ENCODE data around the gene PTPRS.

Gene PTPRS

DNA sequence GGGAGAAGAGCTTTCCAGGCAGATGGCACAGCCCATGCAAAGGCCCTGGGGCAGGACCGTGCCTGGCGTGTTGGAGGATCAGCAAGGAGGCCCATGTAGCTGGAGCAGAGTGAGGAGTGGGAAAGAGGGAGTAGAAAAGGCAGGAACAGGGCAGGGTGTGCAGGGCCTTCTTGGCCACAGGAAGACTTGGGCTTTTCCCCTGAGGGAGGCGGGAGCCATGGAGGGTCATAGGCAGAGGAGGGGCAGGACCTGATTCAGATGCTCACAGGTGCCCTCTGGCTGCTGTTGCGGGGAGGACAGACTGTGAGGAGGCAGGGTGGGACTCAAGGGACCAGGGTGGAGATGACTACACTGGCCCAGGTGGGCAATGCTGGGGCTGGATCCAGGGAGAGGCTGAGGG is 13.8 kb upstream of the PTPRS start:
- DNase-seq (ENCODE audit: low spot score), result no peak

- DNase-seq (ENCODE audit: low spot score), result no peak
Observed at GRCh38 chr19:5352229-5352763, 11.7 kb upstream of the PTPRS start.

DNA sequence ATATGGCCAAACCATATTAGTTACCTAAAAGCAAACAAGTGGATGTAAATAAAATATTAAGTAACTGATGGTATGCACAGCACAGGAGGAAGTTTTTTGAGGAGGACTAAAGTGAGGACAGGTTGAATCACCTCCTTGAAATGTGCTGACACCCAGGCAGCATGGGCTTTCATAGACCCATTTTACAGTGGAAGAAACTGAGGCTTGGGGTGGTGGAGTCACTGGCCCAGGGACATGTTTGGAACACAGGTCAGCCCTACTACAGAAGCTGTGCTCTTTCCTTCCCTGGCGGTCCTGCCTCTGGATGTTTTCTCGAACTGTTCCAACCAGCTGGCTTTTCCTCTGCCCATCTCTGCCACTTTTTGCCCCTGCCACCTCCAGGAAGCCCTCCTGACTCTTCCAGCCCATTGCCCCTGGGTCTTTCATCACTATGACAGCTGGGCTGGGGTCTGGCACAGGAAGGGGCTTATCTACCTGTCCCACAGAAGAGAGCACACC is 11.2 kb upstream of the PTPRS start:
- DNase-seq (ENCODE audit: low spot score), result no peak

- DNase-seq (ENCODE audit: low spot score), result no peak
Observed at GRCh38 chr19:5349041-5349440, 8.4 kb upstream of the PTPRS start.

DNA sequence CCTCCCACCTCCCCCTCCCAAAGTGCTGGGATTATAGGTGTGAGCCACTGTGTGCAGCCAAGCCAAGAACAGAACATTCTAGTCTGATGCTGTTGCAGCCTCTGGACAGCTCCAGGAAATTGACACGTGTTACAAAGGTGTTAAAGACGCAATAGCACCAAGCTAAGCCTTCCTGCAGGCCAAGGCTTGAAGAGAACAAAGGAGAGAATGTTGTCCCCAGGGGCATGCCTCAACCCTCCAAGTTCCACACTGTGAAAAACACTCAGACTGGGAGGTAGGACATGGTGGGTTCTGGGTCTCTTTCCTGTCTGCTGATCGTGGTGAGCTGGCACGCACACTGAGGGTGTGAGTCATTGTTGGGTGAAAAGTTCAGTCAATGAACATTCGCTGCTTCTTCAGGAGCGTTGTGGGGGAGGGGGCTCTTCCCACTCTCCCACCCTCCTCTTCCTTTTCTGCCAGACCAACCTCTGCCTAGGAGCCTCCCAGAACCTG is 5.3 kb upstream of the PTPRS start:
- DNase-seq (ENCODE audit: low spot score), result no peak

DNA sequence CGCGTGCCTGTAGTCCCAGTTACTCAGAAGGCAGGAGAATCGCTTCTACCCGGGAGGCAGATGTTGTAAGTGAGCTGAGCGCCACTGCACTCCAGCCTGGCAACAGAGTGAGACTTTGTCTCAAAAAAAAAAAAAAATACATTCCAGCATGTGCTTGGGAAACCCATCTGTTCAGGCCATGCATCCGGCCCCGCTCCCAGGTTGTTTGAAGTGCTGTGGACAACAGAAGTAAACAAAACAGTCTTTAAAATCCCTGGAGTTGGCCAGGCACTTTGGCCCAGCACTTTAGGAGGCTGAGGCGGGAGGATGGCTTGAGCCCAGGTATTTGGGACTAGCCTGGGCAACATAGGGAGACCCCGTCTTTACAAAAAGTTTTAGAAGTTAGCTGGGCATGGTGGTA is 3.2 kb upstream of the PTPRS start:
- no peak for DNase-seq (ENCODE audit: low spot score)

GRCh38 chr19:5342573-5343201 is 2.1 kb upstream of the PTPRS start:
- no peak for DNase-seq (ENCODE audit: low spot score)

DNA sequence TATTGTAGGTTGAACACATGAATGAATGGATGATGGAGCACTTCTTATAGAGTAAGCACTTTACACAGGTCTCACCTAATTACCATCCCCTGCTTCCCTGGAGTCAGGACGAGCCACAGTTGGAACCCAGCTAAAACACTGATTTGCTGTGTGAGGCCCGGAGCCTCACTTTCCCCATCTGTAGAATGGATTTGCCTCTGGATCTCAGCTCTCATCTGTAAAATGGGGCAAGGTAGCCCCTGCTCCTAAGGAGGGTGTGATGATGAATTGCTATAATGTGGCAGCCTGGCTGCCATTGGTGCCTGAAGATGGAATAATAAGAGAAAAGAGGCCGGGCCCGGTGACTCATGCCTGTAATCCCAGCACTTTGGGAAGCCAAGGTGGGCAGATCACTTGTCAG is 1.4 kb upstream of the PTPRS start:
- DNase-seq (ENCODE audit: low spot score), result no peak

DNA sequence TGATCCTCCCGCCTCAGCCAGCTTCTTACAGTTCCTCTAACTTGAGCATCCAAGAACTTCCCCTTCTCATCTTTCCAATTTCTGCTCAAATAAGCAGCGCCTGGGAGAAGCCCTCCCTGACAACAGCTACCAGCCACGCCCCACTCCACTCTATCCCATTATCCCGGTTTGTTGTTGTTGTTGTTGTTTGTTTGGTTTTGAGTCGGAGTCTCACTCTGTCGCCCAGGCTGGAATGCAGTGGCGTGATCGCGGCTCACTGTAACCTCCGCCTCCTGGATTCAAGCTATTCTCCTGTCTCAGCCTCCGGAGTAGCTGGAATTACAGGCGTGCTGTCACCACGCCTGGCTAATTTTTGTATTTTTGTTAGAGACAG is 822 bp upstream of the PTPRS start:
- DNase-seq (ENCODE audit: low spot score), result no peak

GRCh38 chr19:5339950-5340636 is 519 bp downstream of the PTPRS start:
- DNase-seq (ENCODE audit: low spot score), result no peak

DNA sequence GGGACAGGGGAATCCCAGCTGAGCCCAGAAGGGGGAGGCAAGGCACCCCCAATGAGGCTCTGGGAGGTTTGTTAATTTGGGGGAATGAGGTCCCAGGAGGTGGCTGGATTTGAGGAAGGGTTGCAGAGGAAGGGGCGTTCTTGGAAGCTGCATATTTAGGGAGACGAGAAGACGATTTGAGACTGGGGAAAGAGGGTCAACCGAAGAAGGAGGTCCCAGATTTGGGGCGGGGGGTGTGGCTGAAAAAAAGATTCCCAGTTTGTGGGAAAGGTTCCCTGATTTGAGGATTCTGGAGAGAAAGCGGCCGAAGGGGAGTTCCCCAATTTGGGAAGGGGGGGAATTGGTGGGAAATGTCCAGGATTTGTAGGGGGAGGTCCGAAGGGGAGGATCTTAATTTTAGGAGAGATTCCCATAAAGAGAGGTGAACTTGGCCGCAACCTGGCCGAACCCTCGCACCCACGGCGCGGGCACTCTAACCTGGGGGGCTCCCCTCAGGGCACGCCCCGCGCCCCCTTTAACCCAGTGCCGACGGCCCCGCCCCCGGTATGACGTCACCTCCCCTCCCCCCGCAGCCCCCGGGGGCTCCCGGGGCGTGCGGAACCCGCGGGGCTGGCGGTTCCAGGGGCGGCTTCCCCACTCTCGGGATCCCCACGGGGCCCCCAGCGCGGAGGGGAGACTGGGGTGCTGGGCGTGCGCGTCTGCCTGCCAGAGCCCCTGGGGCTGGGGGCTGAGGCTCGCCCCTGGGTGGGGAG is 1.2 kb downstream of the PTPRS start:
- DNase-seq (ENCODE audit: low spot score), result no peak

- DNase-seq (ENCODE audit: low spot score), result no peak
Observed at GRCh38 chr19:5338656-5339197, 1.9 kb downstream of the PTPRS start.

GRCh38 chr19:5337708-5338655 is 2.6 kb downstream of the PTPRS start:
- no peak for DNase-seq (ENCODE audit: low spot score)

GRCh38 chr19:5337126-5337525 is 3.5 kb downstream of the PTPRS start:
- no peak for DNase-seq (ENCODE audit: low spot score)

- no peak for DNase-seq (ENCODE audit: low spot score)
Observed at GRCh38 chr19:5336195-5336965, 4.2 kb downstream of the PTPRS start.

- DNase-seq (ENCODE audit: low spot score), result no peak
Observed at GRCh38 chr19:5335593-5335992, 5.0 kb downstream of the PTPRS start.

DNA sequence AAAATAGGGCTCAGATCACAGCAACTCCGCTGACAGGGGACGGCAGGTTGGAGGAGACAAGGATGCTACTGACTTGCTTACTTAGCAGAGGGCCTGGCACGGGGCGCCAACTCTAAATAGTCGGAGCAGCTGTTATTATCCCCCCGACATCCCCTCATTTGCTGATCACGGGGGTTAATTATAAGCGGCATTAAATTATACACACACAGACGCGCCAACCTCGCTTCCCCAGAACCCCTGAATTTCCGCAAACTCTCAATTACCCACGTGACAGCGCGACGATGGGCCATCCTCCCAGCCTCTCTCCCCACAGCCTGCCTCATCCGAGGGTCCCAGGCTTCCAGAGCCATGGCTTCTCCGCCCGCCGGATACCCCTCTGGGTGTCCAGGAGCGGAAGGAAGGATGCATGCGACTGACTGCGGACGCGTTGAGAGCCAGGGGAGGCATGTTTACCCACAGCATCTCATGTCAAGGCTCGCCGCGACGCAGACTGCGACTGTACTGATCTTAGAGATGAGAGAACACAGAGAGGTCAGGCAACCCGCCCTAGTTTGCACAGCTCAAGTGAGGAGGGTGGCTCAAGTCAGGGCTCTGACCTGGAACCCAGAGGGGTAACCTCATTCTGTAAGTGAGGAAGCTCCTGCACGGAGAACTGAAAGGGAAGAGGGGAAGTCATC is 5.7 kb downstream of the PTPRS start:
- DNase-seq (ENCODE audit: low spot score), result no peak

GRCh38 chr19:5334366-5334739 is 6.3 kb downstream of the PTPRS start:
- no peak for DNase-seq (ENCODE audit: low spot score)

DNA sequence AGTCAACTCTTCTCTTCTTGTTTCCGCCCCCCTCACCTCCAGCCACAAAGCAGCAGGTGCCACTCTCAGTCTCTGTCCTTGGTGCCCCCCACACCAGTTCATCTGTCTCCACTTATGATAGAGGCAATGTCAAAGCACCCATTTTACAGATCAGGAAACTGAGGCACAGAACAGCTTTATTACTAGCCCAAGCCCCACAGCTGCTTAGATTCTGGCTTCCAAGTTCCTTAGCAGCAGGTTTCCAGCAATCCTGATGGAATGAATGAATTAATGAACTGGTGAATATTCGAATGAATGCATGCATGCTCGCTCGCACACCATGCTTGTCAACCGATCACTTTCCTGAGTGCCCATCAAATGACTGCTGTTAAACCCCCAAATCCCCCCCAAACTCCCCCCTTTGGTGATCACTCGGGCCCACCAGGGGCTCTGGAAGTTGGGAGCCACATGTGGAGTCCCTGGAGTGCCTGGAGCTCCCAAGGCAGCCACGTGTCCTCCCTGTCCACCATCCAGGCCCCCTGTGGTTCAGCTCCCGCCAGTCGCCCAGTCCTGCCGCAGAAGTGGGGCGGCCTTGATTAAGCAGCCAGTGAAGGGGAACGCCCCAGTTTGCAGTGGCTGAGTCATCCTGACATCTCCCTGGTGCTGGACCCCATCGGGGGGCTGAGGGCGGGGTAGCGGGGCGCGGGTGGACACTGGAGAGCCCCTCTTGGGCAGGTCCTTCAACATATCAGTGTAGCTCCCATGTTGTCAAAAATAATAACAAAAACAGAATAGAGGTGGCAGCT is 6.8 kb downstream of the PTPRS start:
- no peak for DNase-seq (ENCODE audit: low spot score)
